ENCODE results near the gene DNMT3A.

DNA sequence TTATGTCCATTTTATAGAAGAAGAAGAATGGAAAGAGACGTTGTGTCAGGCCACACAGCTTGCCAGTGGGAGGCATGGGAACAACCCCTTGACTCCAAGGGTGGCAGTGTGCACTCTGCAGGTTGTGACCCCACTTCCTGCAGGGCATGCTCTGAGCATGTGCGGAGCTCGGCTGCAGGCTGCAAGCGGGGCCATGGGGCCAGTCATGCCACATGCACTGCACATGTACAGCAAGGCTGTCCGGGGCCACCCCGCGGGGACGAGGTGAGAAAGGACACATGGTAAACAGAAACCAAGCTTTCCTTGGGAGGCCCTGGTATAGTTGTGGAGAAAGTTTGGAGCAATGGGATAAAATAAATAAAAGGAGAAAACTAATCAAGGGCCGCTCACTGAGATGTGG lies 47.4 kb upstream of the DNMT3A start:
- TF ChIP-seq POLR2A (IDR thresholded peaks at IDR 0.05), result no peak
- TF ChIP-seq, protein P1, sequence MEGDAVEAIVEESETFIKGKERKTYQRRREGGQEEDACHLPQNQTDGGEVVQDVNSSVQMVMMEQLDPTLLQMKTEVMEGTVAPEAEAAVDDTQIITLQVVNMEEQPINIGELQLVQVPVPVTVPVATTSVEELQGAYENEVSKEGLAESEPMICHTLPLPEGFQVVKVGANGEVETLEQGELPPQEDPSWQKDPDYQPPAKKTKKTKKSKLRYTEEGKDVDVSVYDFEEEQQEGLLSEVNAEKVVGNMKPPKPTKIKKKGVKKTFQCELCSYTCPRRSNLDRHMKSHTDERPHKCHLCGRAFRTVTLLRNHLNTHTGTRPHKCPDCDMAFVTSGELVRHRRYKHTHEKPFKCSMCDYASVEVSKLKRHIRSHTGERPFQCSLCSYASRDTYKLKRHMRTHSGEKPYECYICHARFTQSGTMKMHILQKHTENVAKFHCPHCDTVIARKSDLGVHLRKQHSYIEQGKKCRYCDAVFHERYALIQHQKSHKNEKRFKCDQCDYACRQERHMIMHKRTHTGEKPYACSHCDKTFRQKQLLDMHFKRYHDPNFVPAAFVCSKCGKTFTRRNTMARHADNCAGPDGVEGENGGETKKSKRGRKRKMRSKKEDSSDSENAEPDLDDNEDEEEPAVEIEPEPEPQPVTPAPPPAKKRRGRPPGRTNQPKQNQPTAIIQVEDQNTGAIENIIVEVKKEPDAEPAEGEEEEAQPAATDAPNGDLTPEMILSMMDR (IDR thresholded peaks at IDR 0.05), result no peak

Measured in testis (tissue), 2 donors.